Activated CD4-positive, alpha-beta T cell treated with anti-CD3 and anti-CD28 coated beads, Interleukin-2, amount 10 ng/mL, durations not matched to agents 24 days and 14 days (primary cell): ENCODE results near the gene KDM5A. TPM values are rescaled to one million over a fixed set of nuclear protein-coding genes. Genes with fewer than 3 reads are reported as not detected.
"Not testable (repeated sequence)": the region's sequence is repeated elsewhere in the genome, so short reads cannot be mapped to it uniquely, and the experiment has no call there.

Experiments
- DNase-seq: peaks from one replicate; pipeline ENCODE4 v3.0.0; 2022
- H3K27ac Mint-ChIP-seq: one replicate; pipeline ENCODE4 v1.8.0; 2022; ENCODE audit warnings: mild to moderate bottlenecking, mixed read lengths
- H3K27me3 Mint-ChIP-seq: one replicate; pipeline ENCODE4 v1.8.0; 2022; ENCODE audit warnings: mixed read lengths
- H3K36me3 Mint-ChIP-seq: one replicate; pipeline ENCODE4 v1.8.0; 2022; ENCODE audit warnings: low read depth, mild to moderate bottlenecking, mixed read lengths
- H3K4me1 Mint-ChIP-seq: one replicate; pipeline ENCODE4 v1.8.0; 2021; ENCODE audit warnings: mixed read lengths
- H3K4me3 Mint-ChIP-seq: one replicate; pipeline ENCODE4 v1.8.0; 2022; ENCODE audit warnings: mild to moderate bottlenecking, moderate library complexity, mixed read lengths
- H3K9me3 Mint-ChIP-seq: one replicate; pipeline ENCODE4 v1.8.0; 2021; ENCODE audit warnings: mixed read lengths
- intact Hi-C: fragments of 100-400 bp; cut with micrococcal nuclease; formaldehyde crosslinking; loops from one replicate; pipeline ENCODE4 v1.15.1; 2023
- total RNA-seq: library from RNA; stranded (reverse); gene quantifications from 2 replicates; pipeline ENCODE4 v1.2.3, GENCODE V29; 2022

KDM5A gene
- total RNA-seq, 1 donor from 2014 or later, result 82.7 TPM

- no peak for DNase-seq
- Mint-ChIP-seq H3K4me3 (no peak overlapping the region), H3K4me1 (no peaks in the 10 kb centered on the region), H3K27me3 (no peaks in the 10 kb centered on the region), H3K27ac (no peak overlapping the region), H3K36me3 (peaks cover 87% of the 10 kb centered on the region), H3K9me3 (peaks cover 3% of the 10 kb centered on the region)
- intact Hi-C loops, result no loop called here
These were observed 22.3 kb downstream of the KDM5A start for GRCh38 chr12:366820-367219.

- H3K36me3 Mint-ChIP-seq, result peaks cover 71% of the 10 kb centered on the region
- H3K9me3 Mint-ChIP-seq, result no peaks in the 10 kb centered on the region
- H3K4me1 Mint-ChIP-seq, result peaks cover 8% of the 10 kb centered on the region
- no peaks in the 10 kb centered on the region for H3K27me3 Mint-ChIP-seq
- intact Hi-C loops, result no loop called here
- H3K4me3 Mint-ChIP-seq, result no peak overlapping the region
- peak overlapping the region; percentile 11 for H3K27ac Mint-ChIP-seq
- no peak for DNase-seq
These were observed 30.0 kb downstream of the KDM5A start for GRCh38 chr12:359091-359490.

- no peak for DNase-seq
- Mint-ChIP-seq H3K27ac (peak overlapping the region; percentile 13), H3K4me1 (peaks cover 8% of the 10 kb centered on the region), H3K27me3 (no peaks in the 10 kb centered on the region), H3K9me3 (no peaks in the 10 kb centered on the region), H3K4me3 (no peak overlapping the region), H3K36me3 (peaks cover 64% of the 10 kb centered on the region)
- intact Hi-C loops, result no loop called here
These were observed 32.7 kb downstream of the KDM5A start for GRCh38 chr12:356276-356988.

GRCh38 chr12:351197-351596 lies 37.9 kb downstream of the KDM5A start:
- H3K4me3 Mint-ChIP-seq, H3K27me3 Mint-ChIP-seq, H3K27ac Mint-ChIP-seq, intact Hi-C loops, DNase-seq: not testable (repeated sequence)
- Mint-ChIP-seq H3K36me3 (peaks cover 71% of the 10 kb centered on the region), H3K4me1 (peaks cover 10% of the 10 kb centered on the region), H3K9me3 (peaks cover 10% of the 10 kb centered on the region)

- H3K27me3 Mint-ChIP-seq, H3K4me3 Mint-ChIP-seq, DNase-seq, intact Hi-C loops, H3K27ac Mint-ChIP-seq: not testable (repeated sequence)
- Mint-ChIP-seq H3K9me3 (peaks cover 10% of the 10 kb centered on the region), H3K4me1 (peaks cover 19% of the 10 kb centered on the region), H3K36me3 (peaks cover 71% of the 10 kb centered on the region)
These were observed 39.5 kb downstream of the KDM5A start for GRCh38 chr12:349625-350024.

GRCh38 chr12:343036-343435 lies 46.1 kb downstream of the KDM5A start:
- intact Hi-C loops, DNase-seq, H3K9me3 Mint-ChIP-seq, H3K27me3 Mint-ChIP-seq, H3K4me3 Mint-ChIP-seq, H3K27ac Mint-ChIP-seq: not testable (repeated sequence)
- peaks cover 20% of the 10 kb centered on the region for H3K4me1 Mint-ChIP-seq
- peaks cover 80% of the 10 kb centered on the region for H3K36me3 Mint-ChIP-seq

GRCh38 chr12:337039-337438 lies 52.1 kb downstream of the KDM5A start:
- intact Hi-C loops, result no loop called here
- Mint-ChIP-seq H3K4me3 (no peak overlapping the region), H3K9me3 (no peaks in the 10 kb centered on the region), H3K27ac (peak overlapping the region; percentile 40), H3K27me3 (no peaks in the 10 kb centered on the region), H3K36me3 (peaks cover 64% of the 10 kb centered on the region), H3K4me1 (peaks cover 3% of the 10 kb centered on the region)
- no peak for DNase-seq

GRCh38 chr12:334125-334524 lies 55.0 kb downstream of the KDM5A start:
- intact Hi-C loops, result no loop called here
- Mint-ChIP-seq H3K9me3 (no peaks in the 10 kb centered on the region), H3K27ac (no peak overlapping the region), H3K36me3 (peaks cover 59% of the 10 kb centered on the region), H3K4me1 (peaks cover 3% of the 10 kb centered on the region), H3K27me3 (no peaks in the 10 kb centered on the region), H3K4me3 (no peak overlapping the region)
- no peak for DNase-seq

GRCh38 chr12:332581-333205 lies 56.4 kb downstream of the KDM5A start:
- Mint-ChIP-seq H3K36me3 (peaks cover 57% of the 10 kb centered on the region), H3K9me3 (no peaks in the 10 kb centered on the region), H3K27ac (no peak overlapping the region), H3K4me3 (no peak overlapping the region), H3K4me1 (peaks cover 6% of the 10 kb centered on the region), H3K27me3 (no peaks in the 10 kb centered on the region)
- no peak for DNase-seq
- intact Hi-C loops, result no loop called here

- peaks cover 53% of the 10 kb centered on the region for H3K36me3 Mint-ChIP-seq
- no peaks in the 10 kb centered on the region for H3K27me3 Mint-ChIP-seq
- no peaks in the 10 kb centered on the region for H3K9me3 Mint-ChIP-seq
- H3K4me3 Mint-ChIP-seq, result no peak overlapping the region
- intact Hi-C loops, result no loop called here
- no peak for DNase-seq
- H3K27ac Mint-ChIP-seq, result no peak overlapping the region
- peaks cover 7% of the 10 kb centered on the region for H3K4me1 Mint-ChIP-seq
These were observed 57.8 kb downstream of the KDM5A start for GRCh38 chr12:331287-331686.

- H3K27me3 Mint-ChIP-seq, result no peaks in the 10 kb centered on the region
- H3K9me3 Mint-ChIP-seq, result no peaks in the 10 kb centered on the region
- peaks cover 54% of the 10 kb centered on the region for H3K36me3 Mint-ChIP-seq
- no peak for DNase-seq
- no peak overlapping the region for H3K4me3 Mint-ChIP-seq
- H3K4me1 Mint-ChIP-seq, result peaks cover 14% of the 10 kb centered on the region
- intact Hi-C loops, result no loop called here
- H3K27ac Mint-ChIP-seq, result peak overlapping the region; percentile 31
These were observed 63.2 kb downstream of the KDM5A start for GRCh38 chr12:325906-326305.

- DNase-seq, result no peak
- no peaks in the 10 kb centered on the region for H3K27me3 Mint-ChIP-seq
- H3K27ac Mint-ChIP-seq, result no peak overlapping the region
- H3K9me3 Mint-ChIP-seq, result no peaks in the 10 kb centered on the region
- H3K4me3 Mint-ChIP-seq, result no peak overlapping the region
- H3K36me3 Mint-ChIP-seq, result peaks cover 57% of the 10 kb centered on the region
- intact Hi-C loops, result no loop called here
- H3K4me1 Mint-ChIP-seq, result peaks cover 17% of the 10 kb centered on the region
These were observed 65.6 kb downstream of the KDM5A start for GRCh38 chr12:323507-323906.

- intact Hi-C loops, result no loop called here
- no peak for DNase-seq
- peaks cover 10% of the 10 kb centered on the region for H3K4me1 Mint-ChIP-seq
- no peaks in the 10 kb centered on the region for H3K27me3 Mint-ChIP-seq
- H3K27ac Mint-ChIP-seq, result no peak overlapping the region
- H3K4me3 Mint-ChIP-seq, result no peak overlapping the region
- H3K9me3 Mint-ChIP-seq, result no peaks in the 10 kb centered on the region
- H3K36me3 Mint-ChIP-seq, result peaks cover 59% of the 10 kb centered on the region
These were observed 67.4 kb downstream of the KDM5A start for GRCh38 chr12:321606-322326.

GRCh38 chr12:318759-319515 lies 70.2 kb downstream of the KDM5A start:
- H3K27ac Mint-ChIP-seq, result no peak overlapping the region
- H3K27me3 Mint-ChIP-seq, result no peaks in the 10 kb centered on the region
- no peak overlapping the region for H3K4me3 Mint-ChIP-seq
- no peak for DNase-seq
- H3K4me1 Mint-ChIP-seq, result peaks cover 4% of the 10 kb centered on the region
- intact Hi-C loops, result no loop called here
- no peaks in the 10 kb centered on the region for H3K9me3 Mint-ChIP-seq
- H3K36me3 Mint-ChIP-seq, result peaks cover 61% of the 10 kb centered on the region
